ENCODE measurements around the gene VPS33B. TPM values are rescaled to one million over a fixed set of nuclear protein-coding genes. Genes with fewer than 3 reads are reported as not detected.
A peak's percentile ranks its signal among the peaks of the same experiment; 100 is the strongest.

Gene VPS33B
- total and polyA plus RNA-seq, 2 of the 13 experiments (the other 11 are each of a cell fraction or from before 2014, with no cell fraction given) = 15.8 to 16.5 TPM

DNA sequence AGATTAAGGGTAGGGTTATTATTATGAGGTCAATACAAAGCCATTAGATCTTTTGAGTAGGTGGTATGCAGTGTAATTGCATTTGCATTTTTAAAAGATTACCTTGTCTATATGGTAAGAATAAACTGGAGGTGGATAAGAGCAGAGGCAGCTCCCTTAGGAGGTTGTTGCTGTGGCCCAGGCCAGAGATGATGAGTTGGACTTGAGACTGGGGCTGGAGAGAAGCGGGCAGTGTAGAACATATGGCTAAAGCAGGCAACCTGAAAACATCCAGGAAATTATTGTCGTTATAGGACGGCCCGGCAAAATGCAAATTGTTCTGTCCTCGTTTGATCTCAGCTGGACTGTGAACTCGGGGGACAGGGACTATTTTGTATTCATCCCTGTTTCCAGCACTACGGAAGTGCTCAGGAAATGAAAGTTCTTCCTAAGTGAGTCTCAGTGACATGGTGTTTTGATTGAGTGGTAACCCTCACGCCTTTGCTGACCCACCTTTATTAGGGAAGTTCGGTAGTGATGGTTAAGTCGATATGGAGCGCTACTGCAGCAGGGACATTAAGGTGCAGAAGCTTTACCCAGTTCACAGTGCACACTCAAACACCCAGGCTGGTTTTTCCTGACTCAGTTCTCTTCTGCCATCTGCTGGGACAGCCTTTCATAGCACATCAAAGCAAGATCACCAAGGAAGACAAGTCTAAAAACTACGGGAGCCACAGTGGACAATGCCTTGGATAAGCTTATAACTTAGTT lies 27.2 kb upstream of the VPS33B start (continued):
- TF ChIP-seq STAG1 (CRISPR knock-in tag; IDR thresholded peaks at IDR 0.05) (peak; percentile 80), ZNF766 (CRISPR knock-in tag; IDR thresholded peaks at IDR 0.05; ENCODE audit: borderline replicate concordance) (no peak), MYNN (CRISPR knock-in tag; IDR thresholded peaks at IDR 0.05; ENCODE audit: low read depth) (no peak)
- TF ChIP-seq, protein P1, sequence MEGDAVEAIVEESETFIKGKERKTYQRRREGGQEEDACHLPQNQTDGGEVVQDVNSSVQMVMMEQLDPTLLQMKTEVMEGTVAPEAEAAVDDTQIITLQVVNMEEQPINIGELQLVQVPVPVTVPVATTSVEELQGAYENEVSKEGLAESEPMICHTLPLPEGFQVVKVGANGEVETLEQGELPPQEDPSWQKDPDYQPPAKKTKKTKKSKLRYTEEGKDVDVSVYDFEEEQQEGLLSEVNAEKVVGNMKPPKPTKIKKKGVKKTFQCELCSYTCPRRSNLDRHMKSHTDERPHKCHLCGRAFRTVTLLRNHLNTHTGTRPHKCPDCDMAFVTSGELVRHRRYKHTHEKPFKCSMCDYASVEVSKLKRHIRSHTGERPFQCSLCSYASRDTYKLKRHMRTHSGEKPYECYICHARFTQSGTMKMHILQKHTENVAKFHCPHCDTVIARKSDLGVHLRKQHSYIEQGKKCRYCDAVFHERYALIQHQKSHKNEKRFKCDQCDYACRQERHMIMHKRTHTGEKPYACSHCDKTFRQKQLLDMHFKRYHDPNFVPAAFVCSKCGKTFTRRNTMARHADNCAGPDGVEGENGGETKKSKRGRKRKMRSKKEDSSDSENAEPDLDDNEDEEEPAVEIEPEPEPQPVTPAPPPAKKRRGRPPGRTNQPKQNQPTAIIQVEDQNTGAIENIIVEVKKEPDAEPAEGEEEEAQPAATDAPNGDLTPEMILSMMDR (CRISPR knock-in tag; IDR thresholded peaks at IDR 0.05) = peak; percentile 80

GRCh38 chr15:91047545-91048199 lies 25.3 kb upstream of the VPS33B start:
- Histone ChIP-seq H3K36me3 (replicated peaks in 1 of 2; ENCODE audit: control insufficient read depth in 1 of 2, insufficient read depth in 2 of 2, low read length in 2 of 2) (no peaks in the 10 kb centered on the region), H3K4me1 (ENCODE audit: insufficient read depth, low read length) (peaks cover 13% of the 10 kb centered on the region; the same call in 1 of the 2 replicates), H3K27ac (ENCODE audit: extremely low read length, insufficient read depth, low read length) (no peak overlapping the region), H3K27me3 (ENCODE audit: control insufficient read depth in 1 of 2, insufficient read depth in 2 of 2, low read length in 2 of 2) (peaks cover 0 to 15% of the 10 kb centered on the region in 2 experiments; a peak in 3 of 5 replicates), H4K20me1 (ENCODE audit: insufficient read depth, low read length) (no peaks in the 10 kb centered on the region), H3K79me2 (ENCODE audit: insufficient read depth, low read length) (no peaks in the 10 kb centered on the region), H3K4me2 (ENCODE audit: low read depth, low read length) (no peak overlapping the region), H2AFZ (ENCODE audit: low read length) (no peak overlapping the region), H3K9ac (ENCODE audit: insufficient read depth, low read depth, low read length) (no peak overlapping the region), H3K9me3 (ENCODE audit: low read length) (no peaks in the 10 kb centered on the region), H3K4me3 (replicated peaks in 1 of 3; ENCODE audit: insufficient read depth in 1 of 3, low read depth in 2 of 3, low read length in 3 of 3) (no peak overlapping the region)
- intact Hi-C loops (cut with micrococcal nuclease; ENCODE audit: unreplicated experiment) = no loop called here
- DNase-seq (ENCODE audit: low spot score) (no peak), FAIRE-seq (no peak), ATAC-seq (no peak)
- 4% methylated on average over 3 of the region's 4 CpGs for WGBS (ENCODE audit: low lambda C conversion rate)
- ChIA-PET POLR2A (no interaction called here), CTCF (ENCODE audit: low intra/inter-chr PET ratio, low total read pairs) (no interaction called here)
- no TSS peak for BruUV-seq (replicated peaks)
- in situ Hi-C loops (cut with HindIII; ENCODE audit: extremely low pct_ligation_motif_present, low pct_unique_long_range_greater_than_20kb) = no loop called here
- TF ChIP-seq JDP2 (CRISPR knock-in tag; IDR thresholded peaks at IDR 0.05; ENCODE audit: borderline replicate concordance) (no peak), MXD3 (CRISPR knock-in tag; IDR thresholded peaks at IDR 0.05) (no peak), ZNF230 (CRISPR knock-in tag; IDR thresholded peaks at IDR 0.05) (no peak), ZNF749 (CRISPR knock-in tag; IDR thresholded peaks at IDR 0.05; ENCODE audit: borderline replicate concordance) (no peak), TP53 (CRISPR knock-in tag; conservative IDR thresholded peaks at IDR 0.05) (no peak), ZSCAN21 (CRISPR knock-in tag; IDR thresholded peaks at IDR 0.05; ENCODE audit: borderline replicate concordance) (no peak)
- TF ChIP-seq, protein P2, sequence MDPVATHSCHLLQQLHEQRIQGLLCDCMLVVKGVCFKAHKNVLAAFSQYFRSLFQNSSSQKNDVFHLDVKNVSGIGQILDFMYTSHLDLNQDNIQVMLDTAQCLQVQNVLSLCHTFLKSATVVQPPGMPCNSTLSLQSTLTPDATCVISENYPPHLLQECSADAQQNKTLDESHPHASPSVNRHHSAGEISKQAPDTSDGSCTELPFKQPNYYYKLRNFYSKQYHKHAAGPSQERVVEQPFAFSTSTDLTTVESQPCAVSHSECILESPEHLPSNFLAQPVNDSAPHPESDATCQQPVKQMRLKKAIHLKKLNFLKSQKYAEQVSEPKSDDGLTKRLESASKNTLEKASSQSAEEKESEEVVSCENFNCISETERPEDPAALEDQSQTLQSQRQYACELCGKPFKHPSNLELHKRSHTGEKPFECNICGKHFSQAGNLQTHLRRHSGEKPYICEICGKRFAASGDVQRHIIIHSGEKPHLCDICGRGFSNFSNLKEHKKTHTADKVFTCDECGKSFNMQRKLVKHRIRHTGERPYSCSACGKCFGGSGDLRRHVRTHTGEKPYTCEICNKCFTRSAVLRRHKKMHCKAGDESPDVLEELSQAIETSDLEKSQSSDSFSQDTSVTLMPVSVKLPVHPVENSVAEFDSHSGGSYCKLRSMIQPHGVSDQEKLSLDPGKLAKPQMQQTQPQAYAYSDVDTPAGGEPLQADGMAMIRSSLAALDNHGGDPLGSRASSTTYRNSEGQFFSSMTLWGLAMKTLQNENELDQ (CRISPR knock-in tag; IDR thresholded peaks at IDR 0.05; ENCODE audit: borderline replicate concordance) = no peak
